ENCODE data around the gene FAH.

The FAH gene

DNA sequence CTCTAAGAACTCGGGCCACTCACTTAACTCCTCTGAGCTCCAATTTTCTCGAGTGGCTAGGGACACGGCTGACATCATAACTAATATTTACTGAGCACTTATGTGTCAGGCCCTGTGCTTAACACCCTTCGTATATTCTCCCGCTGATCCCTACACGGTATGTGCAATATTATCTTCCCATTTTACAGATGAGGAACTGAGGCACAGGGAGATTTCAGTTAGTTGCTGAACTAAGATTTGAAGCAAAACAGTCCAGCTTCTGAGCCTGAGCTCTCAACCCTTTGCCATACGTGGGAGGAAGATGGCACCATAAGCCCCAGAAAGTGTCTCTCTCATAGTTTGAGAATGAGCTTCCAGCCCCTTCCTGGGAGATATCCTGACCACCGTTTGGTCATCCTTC is 19.6 kb downstream of the FAH start:
- DNase-seq (ENCODE audit: low read depth in 3 of 3, low spot score in 1 of 3): no peak

DNA sequence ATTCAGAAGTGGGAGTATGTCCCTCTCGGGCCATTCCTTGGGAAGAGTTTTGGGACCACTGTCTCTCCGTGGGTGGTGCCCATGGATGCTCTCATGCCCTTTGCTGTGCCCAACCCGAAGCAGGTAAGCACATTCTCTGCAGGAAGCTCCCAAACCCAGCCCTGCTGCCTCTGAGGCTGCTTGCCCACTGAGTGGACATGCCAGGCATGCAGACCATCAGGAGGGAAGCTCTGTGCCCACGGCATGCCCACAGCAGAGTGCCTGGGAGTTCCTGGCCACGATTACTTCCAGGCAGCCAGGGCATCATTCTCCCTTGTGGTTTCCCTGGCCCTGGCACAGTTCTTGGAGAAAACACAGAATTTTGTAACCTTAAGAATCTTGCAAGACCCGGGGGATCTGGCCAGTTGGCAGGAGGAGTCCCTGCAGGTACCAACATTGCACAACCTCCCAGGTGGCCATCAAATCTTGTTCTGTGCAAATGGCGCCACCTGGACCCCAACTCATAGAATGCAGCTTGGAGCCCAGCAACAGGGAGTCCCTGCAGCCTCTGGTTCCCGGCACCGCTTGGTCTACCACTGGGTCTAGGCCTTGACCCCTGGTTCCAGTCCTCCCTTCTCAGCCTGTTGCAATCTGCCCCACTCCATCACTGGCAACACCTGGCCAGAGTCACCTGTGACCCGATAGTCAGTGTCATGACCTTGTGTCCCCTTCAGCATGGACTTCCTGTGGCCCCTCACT is 20.4 kb downstream of the FAH start:
- DNase-seq (ENCODE audit: low read depth in 3 of 3, low spot score in 1 of 3): peak; percentile 18 to 63 (median 40)

DNA sequence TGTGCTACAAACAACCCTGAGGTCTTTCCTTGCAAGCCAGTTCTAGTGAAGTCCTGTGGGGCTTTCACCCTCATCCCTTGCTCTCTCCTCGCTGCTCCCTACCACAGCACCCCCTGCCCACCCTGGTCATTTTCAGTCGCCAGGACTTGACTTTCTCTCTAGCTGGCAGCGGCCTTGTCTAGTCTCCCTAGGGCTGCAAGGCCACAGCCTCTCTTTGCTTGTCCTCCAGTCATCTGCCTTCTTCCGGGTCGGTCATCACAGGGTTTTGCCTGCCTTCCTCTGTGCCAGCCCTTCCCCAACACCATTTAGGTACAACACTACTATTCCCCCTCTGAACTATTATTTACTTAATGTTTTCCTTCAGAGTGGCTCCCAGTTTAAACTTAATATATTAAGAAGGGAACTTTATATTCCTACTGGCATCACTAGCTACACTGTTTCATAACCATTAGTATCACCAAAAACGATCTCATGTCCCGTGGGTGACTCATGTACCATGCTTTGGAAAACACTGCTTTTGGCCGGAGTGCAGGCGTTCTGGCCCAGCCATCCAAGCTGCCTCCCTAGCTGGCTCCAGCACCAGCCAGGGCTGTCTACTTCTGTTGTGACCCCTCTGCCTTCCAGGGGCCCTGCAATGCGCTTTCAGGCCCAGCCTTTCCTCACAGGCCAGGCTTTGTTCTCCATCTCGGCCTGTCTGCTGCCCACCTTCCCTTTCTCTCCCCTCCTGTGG is 21.4 kb downstream of the FAH start:
- no peak for DNase-seq (ENCODE audit: low read depth in 3 of 3, low spot score in 1 of 3)

DNA sequence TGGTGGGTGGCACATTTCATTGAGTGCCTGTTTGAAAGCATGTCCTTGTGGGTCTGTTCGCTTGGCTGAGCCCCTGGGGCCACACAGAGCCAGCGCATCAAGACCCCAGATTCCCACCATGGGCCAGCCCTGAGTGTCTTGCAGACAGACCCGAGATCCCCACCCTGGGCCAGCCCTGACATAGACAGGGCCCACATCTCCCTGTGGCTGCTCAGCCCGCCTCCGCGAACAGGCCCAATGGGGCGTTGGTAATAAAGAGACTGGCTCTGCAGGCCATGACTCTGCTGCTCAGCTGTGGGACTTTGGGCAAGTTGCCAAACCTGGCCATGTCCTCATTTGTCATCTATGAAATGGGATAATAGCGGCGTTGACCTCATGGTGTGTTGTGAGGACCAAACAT is 22.6 kb downstream of the FAH start:
- DNase-seq (ENCODE audit: low read depth in 3 of 3, low spot score in 1 of 3): no peak

DNA sequence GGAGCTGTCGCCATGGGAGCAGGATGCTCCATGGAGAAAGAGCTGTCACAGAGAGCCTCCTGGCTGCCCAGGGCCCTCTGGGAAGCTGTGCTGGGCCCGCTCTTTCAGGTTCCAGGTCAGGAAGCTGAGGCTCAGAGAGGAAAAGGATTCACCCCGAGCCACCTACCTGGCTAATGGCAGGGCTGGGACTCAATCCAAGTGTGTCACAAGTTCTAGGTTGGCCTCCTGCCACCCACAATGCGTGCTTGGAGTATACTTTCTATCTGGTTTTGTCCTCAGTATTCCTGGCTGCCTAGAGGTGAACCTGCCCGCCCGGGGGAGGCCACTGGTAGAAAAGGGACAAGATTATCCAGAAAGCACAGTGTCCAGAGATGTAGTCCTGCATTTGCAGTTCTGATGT is 23.6 kb downstream of the FAH start:
- no peak for DNase-seq (ENCODE audit: low read depth in 3 of 3, low spot score in 1 of 3)

DNA sequence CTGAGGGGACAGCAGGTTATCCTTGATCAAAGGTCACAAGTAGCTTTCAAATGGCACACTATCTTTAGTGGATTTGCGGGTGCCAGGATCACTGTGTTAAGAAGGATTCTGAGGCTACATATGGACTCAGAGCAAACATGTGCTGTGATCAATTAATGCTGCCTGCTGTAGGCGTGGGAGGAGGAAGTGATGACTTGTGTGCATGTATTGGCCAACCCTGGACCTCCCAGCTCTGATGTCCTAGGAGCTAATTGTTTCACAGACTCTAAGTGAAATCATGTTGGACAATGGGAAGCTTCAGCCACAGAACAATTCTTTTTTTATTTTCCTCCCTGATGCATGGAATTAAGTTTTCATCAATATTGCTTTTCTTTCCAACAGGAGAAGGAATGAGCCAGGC is 24.4 kb downstream of the FAH start:
- DNase-seq (ENCODE audit: low read depth in 3 of 3, low spot score in 1 of 3): no peak

DNA sequence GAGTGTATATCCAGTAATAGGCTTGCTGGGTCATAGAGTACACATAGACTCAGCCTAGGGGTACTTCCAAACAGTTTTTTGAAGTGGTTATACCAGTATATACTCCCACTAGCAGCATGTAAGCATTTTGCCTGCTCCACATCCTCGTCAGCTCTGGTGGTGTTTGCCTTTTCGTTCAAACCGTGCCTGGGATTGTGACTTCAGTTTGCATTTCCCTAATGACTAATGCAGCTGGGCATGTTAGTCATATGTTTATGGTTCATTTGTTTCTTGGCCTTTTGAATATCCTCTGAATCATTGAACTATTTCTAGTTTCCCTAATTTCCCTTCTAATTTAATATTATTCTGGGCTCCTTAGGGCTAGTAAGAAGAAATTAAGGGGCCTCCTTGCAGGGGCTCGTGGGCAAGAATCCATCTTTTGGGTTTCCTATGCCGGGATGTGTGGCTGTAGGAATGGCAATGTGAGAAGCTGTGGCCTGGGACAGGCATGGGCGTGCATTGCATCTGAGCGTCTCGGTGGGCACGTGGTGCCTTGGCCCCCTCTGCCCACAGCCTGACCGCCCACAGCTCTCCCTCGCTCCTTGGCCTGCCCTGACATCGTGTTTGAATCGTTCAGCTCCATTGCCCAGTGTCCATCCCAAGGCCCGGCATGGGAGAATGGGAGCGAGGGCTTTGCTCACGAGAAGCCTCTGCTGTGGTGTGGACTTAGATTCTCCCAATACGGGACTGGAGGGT is 26.4 kb downstream of the FAH start:
- no peak for DNase-seq (ENCODE audit: low read depth in 3 of 3, low spot score in 1 of 3)

DNA sequence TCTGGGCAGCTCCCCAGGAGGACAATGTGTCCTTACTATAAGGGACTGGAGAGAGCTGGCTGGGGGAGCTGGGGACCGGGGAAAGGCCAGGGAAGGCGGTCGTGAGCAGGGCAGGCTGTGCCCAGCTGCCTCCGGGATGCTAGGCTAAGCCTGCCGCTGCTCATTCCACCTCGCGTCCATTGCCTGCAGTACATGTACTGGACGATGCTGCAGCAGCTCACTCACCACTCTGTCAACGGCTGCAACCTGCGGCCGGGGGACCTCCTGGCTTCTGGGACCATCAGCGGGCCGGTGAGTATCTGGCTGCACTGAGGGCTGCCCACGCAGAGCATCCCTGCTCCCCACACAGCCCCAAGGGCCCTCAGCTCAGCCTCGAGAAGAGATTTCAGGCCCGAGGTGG is 27.1 kb downstream of the FAH start:
- no peak for DNase-seq (ENCODE audit: low read depth in 3 of 3, low spot score in 1 of 3)

DNA sequence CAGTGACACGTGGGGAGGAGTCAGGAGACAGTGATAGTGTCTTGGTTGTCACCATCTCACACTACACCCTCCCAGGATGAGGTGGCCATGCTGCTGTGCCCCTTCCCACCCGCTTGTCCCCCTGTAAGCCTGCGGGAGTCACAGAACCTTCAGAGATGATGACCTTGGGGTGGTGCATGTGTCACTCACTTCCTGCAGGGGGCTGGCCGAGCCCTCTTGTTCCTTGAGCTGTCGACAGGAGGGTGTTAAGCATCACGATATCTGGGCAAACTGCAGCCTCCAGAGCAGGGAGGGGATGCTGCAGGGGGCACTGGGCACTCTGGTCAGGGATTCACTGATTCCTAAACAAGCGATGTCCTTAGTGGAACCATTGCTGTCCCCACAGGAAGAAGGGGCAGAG is 27.7 kb downstream of the FAH start:
- no peak for DNase-seq (ENCODE audit: low read depth in 3 of 3, low spot score in 1 of 3)

DNA sequence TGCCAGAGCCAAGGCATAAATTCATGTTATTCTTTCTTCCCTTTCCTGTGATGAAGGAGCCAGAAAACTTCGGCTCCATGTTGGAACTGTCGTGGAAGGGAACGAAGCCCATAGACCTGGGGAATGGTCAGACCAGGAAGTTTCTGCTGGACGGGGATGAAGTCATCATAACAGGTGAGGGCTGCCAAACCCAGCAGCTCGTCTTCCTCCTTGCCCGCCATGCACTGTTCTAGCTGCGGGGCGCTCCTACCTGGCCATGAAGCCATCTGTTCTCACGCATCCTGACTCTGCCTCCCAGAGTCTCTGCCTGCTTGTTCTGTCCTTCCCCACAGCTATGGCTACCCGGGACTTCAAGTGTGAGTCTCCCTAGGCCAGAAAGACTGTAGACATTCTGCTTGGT is 28.2 kb downstream of the FAH start:
- no peak for DNase-seq (ENCODE audit: low read depth in 3 of 3, low spot score in 1 of 3)

DNA sequence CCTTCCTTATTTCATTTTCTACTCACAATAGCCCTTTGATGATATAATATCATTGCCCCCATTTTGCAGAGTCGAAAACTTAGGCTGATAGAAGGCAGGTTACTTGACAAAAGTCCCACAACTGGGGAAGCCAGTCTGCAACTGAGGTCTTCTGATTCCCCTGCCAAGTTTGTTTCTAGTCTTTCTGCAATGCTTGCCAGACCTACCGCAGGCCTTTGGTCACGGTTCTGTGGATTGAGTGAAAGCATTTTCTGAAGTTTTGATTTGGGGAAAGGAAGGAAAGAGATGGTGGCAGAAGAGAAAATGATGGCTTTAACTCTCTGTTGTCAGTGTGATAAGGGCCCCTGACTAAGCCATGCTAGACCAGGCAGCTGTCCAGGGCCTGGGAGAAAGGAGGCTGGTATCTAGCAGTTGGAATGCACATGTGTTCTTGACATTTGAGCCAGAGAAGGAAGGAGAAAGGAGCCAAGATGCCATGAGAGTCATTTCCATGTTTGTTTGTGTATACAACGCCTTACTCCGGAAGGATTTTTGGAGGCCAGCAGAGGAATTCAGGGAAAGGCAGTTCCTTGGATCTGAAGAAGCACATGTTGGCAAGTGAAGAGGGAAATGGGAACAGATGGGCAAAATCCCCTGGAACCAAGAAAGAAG is 29.9 kb downstream of the FAH start:
- no peak for DNase-seq (ENCODE audit: low read depth in 3 of 3, low spot score in 1 of 3)

DNA sequence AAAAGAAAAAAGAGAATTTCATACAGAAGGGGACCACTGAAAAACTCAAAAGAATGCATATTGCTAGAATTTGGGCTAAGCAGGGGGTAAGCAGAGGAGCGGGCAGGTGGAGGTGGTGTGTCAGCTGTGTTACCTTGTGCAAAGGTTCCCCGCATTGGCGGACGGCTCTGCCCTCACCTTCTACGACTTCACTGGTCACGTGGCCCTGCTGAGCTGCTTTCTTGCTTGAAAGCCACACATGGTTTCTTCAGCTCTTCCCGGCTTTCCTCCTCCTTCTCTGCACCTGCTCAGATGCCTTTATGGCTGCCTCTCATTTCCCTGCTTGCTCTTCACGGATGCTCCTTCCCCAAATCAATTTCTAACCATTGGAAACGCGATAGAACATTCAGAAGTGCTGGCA is 30.5 kb downstream of the FAH start:
- DNase-seq (ENCODE audit: low read depth in 3 of 3, low spot score in 1 of 3): no peak

DNA sequence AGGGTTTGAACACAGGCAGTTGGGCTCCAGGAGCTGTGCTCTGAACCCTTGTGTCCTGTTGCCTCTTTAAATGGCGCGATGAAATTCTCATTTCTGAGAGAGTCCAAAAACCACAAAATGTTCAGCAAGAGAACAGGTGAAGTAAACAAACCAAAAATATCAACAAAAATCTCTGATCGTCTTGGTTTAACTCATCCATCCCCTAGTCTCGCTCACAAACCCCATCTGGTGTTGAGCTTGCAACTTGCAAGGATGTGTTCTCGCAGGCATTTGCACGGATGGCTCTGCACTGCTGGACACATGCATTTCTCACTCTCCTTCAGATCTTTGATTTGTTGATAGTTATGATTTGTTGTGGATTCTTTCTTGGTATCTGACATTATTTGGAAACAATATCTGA is 31.1 kb downstream of the FAH start:
- DNase-seq (ENCODE audit: low read depth in 3 of 3, low spot score in 1 of 3): no peak

DNA sequence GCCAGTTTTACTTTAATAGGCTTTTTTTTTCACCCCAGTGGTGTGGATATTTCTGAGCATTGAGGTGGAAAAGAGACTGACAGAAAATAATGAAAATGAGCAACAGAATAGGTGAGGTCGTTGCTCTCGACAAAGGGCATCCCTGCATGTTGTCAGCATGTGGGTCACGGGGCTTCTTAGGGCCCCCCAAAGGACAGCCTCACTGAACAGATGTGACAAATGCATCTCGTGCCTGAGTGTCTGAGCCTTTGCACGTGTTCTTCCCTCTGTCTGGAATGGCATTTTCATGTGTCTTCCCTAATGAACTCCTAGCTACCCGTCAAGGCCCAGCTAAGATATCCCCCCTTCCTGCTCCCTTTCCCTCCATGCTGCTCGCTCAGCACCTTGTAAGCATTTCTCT is 31.8 kb downstream of the FAH start:
- DNase-seq (ENCODE audit: low read depth in 3 of 3, low spot score in 1 of 3): no peak

DNA sequence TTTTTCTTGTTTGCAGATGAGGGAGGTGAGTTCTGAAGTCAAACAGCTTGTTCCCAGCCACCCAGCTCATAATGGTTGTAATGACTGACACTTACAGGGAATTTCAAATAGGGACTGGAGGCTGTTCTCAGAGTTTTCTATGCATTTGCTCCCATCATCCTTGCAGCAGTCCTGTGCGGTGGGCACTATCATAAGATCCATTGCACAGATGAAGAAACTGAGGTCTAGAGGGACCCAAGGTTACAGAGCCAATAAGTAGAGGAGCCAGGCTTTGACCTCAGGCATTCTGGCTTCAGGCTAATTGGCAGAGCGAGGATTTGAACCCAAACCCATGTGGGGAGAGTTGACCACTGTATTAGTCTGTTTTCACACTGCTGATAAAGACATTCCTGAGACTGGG is 32.4 kb downstream of the FAH start:
- DNase-seq (ENCODE audit: low read depth in 3 of 3, low spot score in 1 of 3): no peak

DNA sequence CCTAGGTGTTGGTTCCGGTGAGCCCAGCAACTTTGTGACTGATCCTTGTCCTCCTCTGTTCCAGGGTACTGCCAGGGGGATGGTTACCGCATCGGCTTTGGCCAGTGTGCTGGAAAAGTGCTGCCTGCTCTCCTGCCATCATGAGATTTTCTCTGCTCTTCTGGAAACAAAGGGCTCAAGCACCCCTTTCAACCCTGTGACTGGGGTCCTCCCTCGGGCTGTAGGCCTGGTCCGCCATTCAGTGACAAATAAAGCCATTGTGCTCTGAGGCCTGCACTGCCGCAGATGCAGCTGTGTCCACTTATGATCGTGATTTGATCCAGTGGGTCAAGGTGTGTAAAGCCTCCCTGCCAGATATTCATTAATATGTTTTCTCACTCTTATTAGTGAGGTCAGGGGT is 33.3 kb downstream of the FAH start:
- no peak for DNase-seq (ENCODE audit: low read depth in 3 of 3, low spot score in 1 of 3)

DNA sequence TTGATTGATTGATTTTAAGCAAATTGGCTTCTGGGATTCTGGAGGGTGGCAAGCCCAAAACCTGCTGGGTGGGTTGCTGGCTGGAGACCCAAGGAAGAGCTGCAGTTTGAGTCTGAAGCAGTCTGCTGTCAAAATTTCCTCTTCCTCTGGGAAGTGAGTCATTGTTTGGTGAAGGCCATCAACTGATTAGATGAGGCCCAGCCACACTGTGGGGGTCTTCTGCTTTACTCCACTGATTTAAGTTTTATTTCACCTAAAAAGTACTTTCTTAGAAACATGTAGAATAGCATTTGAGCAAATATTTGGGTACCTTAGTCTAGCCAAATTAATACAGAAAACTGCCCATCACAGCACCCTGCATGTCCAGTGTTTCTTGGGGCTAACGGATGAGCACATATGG is 33.8 kb downstream of the FAH start:
- DNase-seq (ENCODE audit: low read depth in 3 of 3, low spot score in 1 of 3): no peak

DNA sequence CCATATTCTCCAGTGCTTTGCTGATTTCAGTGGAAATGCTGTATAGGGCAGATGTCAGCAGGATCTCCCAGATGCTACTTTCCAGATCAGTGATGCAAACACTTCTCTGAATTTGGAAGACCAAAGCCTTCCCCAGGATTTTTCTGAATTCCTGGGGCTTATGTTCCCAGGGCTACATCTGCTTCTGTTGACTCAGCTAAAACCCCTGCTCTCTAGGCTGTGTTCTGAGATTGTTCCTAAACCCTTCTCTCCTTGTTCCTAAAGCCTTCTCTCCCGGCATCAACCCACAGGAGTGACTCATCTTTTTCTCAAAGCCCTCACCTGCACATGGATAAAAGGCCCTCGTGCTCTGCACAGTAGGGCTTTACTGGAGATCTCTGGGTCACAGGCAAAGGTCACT is 35.5 kb downstream of the FAH start:
- no peak for DNase-seq (ENCODE audit: low read depth in 3 of 3, low spot score in 1 of 3)

DNA sequence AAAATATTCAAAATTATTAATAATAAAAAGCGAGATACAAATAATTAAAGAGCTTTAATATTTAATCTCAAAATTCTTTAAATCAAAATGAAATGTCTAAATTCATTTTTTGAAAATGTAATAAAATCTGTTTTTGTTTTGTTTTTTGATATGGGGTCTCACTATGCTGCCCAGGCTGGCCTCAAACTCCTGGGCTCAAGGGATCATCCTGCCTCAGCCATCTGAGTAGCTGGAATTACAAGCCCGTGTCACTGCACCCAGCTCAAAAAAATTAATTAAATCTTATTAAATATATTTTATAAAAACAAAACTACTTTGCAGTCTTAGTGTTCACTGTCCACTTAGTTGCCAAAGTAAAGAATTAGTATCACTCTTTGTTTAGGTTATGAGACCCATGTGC is 38.4 kb downstream of the FAH start:
- no peak for DNase-seq (ENCODE audit: low read depth in 3 of 3, low spot score in 1 of 3)

DNA sequence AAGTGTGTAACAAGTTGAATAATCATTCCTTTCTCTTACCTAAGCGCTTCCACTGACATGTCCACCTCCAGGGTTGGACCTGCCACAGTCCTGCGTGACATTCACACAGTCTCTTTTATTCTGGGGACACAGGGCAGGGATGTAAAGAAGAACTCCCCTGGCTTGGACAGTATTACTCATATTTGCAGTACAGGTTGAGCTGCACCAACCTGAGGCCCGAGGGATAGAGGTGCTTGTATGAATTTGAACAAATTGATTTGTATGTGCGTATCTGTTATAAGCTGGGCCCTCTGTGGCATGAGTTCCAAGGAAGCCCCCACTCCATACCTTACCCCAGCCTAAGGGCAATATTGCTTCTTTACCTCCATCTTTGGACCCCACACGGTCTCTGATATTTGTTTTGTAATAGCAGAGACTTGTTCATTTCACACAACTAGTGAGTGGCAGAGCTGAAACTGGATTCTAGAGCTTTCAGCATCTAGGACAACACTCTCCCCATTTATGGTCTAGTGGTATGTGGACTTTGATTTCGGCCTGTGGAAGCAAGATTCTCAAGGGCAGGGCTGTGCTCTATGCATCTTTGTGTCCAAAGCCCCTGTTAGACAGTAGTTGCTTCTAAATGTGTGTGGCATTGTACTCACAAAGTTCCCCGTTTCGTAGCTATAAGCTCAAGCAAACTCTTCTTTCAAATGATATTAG is 39.2 kb downstream of the FAH start:
- DNase-seq (ENCODE audit: low read depth in 3 of 3, low spot score in 1 of 3): no peak

DNA sequence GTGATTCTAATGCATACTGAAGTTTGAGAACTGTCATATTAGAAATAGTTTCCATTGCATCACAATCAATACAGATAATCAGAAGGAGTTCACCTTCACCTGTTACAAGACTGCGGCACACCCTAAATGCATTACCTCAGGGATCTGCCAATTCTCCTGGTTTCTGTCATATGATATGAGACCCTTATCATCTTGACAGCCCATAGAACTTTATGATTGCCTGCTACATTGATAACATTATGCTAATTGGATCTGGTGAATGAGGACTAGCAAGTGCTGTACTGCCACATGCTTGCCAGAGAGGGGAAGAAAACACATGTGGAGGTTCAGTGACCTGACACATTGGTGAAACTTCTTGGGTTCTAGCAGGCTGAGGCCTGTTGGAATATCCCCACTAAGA is 41.4 kb downstream of the FAH start:
- DNase-seq (ENCODE audit: low read depth in 3 of 3, low spot score in 1 of 3): no peak
